ENCODE data around the gene OMG.

OMG gene

GRCh38 chr17:31261601-31262000 is 35.4 kb downstream of the OMG start:
- DNase-seq, result no peak

- no peak for DNase-seq
These were observed 36.9 kb downstream of the OMG start for GRCh38 chr17:31260151-31260550.

GRCh38 chr17:31256936-31257335 is 40.1 kb downstream of the OMG start:
- no peak for DNase-seq

GRCh38 chr17:31254654-31255053 is 42.4 kb downstream of the OMG start:
- no peak for DNase-seq

- DNase-seq, result no peak
These were observed 44.3 kb downstream of the OMG start for GRCh38 chr17:31252741-31253140.

- DNase-seq, result no peak
These were observed 45.1 kb downstream of the OMG start for GRCh38 chr17:31251970-31252328.

GRCh38 chr17:31251105-31251969 is 45.7 kb downstream of the OMG start:
- DNase-seq, result no peak

- DNase-seq, result no peak
These were observed 46.8 kb downstream of the OMG start for GRCh38 chr17:31250229-31250628.

GRCh38 chr17:31249835-31250141 is 47.3 kb downstream of the OMG start:
- DNase-seq, result no peak

GRCh38 chr17:31248986-31249834 is 47.8 kb downstream of the OMG start:
- peak; percentile 86 for DNase-seq

Measured in NCI-H226 (cell line).